Caco-2 (cell line): ENCODE results near the gene TTLL11. TPM values are rescaled to one million over a fixed set of nuclear protein-coding genes. Genes with fewer than 3 reads are reported as not detected.

Experiments
- BruUV-seq: library from RNA; stranded (reverse); fragments of 400-500 nt; replicated peaks from 2 replicates; lab custom pipeline; 2021; lab: Mats Ljungman, UMichigan
- CTCF ChIA-PET: fragments of 300-600 bp; sonication (Branson Sonifier 250); formaldehyde crosslinking; loops from one replicate; lab custom pipeline; 2022; ENCODE audit warnings: antibody characterized with exemption; lab: Charles Lee
- POLR2A ChIA-PET: fragments of 300-600 bp; sonication (Branson Sonifier 250); formaldehyde crosslinking; loops from one replicate; lab custom pipeline; 2022; ENCODE audit warnings: antibody characterized with exemption; lab: Charles Lee
- DNase-seq, 2 experiments: peaks; one replicate each; pipeline versions ENCODE4 v3.0.0 to v3.0.0-alpha.2; 2020 to 2022
- H3K27me3 ChIP-seq: replicated peaks from 2 replicates; pipeline ENCODE4 v1.6.0; 2011; ENCODE audit warnings: low read length; ENCODE audit not compliant: control insufficient read depth, insufficient read depth
- H3K36me3 ChIP-seq: 2 replicates; pipeline ENCODE4 v1.5.1; 2011; ENCODE audit warnings: low read length; ENCODE audit not compliant: control insufficient read depth, insufficient read depth
- H3K4me1 ChIP-seq: fragments of 250-450 bp; sonication (Bioruptor Pico); 2 replicates; pipeline ENCODE4 v1.5.1; 2020; ENCODE audit warnings: mild to moderate bottlenecking
- H3K4me3 ChIP-seq: 2 replicates; pipeline ENCODE4 v1.5.1; 2011; ENCODE audit warnings: low read depth, mild to moderate bottlenecking, control low read depth, low read length
- H3K9me3 ChIP-seq: fragments of 250-450 bp; sonication (Bioruptor Pico); 2 replicates; pipeline ENCODE4 v1.5.1; 2020; ENCODE audit warnings: mild to moderate bottlenecking, moderate library complexity
- H3K27ac Mint-ChIP-seq: one replicate; pipeline ENCODE4 v1.8.0; 2022; ENCODE audit warnings: mixed read lengths; ENCODE audit not compliant: unreplicated experiment
- H3K27me3 Mint-ChIP-seq: one replicate; pipeline ENCODE4 v1.8.0; 2022; ENCODE audit warnings: mixed read lengths; ENCODE audit not compliant: insufficient read depth, unreplicated experiment
- H3K36me3 Mint-ChIP-seq: one replicate; pipeline ENCODE4 v1.8.0; 2022; ENCODE audit warnings: mild to moderate bottlenecking, mixed read lengths; ENCODE audit not compliant: insufficient read depth, unreplicated experiment
- H3K4me1 Mint-ChIP-seq: one replicate; pipeline ENCODE4 v1.8.0; 2022; ENCODE audit warnings: low read depth, mixed read lengths; ENCODE audit not compliant: unreplicated experiment
- H3K4me3 Mint-ChIP-seq: one replicate; pipeline ENCODE4 v1.8.0; 2022; ENCODE audit warnings: mild to moderate bottlenecking, moderate library complexity, mixed read lengths; ENCODE audit not compliant: unreplicated experiment
- H3K9me3 Mint-ChIP-seq: one replicate; pipeline ENCODE4 v1.8.0; 2022; ENCODE audit warnings: mixed read lengths; ENCODE audit not compliant: unreplicated experiment
- intact Hi-C: fragments of 100-400 bp; cut with micrococcal nuclease; formaldehyde crosslinking; loops from one replicate; pipeline ENCODE4 v1.10.0; 2022; ENCODE audit not compliant: unreplicated experiment
- total RNA-seq: library from RNA; stranded (reverse); gene quantifications from 2 replicates; pipeline ENCODE4 v1.2.3, GENCODE V29; 2022
- TF ChIP-seq, protein P1 (sequence below), 2 experiments: fragments of 200-600 bp in 1 of 2; IDR thresholded peaks; 1 replicate in 1 of 2; 2 replicates in 1 of 2; pipeline versions ENCODE4 v1.5.1 to v1.8.0; 2011 to 2022; ENCODE audit warnings: antibody characterized with exemption in 1 of 2, control low read depth in 1 of 2, inconsistent platforms in 1 of 2, low read depth in 1 of 2, low read length in 1 of 2, mild to moderate bottlenecking in 1 of 2, moderate library complexity in 1 of 2; ENCODE audit not compliant: insufficient read depth in 1 of 2, severe bottlenecking in 1 of 2, unreplicated experiment in 1 of 2

The TTLL11 gene
- total RNA-seq, 1 experiment from 2014 or later, result 4.4 TPM

DNA sequence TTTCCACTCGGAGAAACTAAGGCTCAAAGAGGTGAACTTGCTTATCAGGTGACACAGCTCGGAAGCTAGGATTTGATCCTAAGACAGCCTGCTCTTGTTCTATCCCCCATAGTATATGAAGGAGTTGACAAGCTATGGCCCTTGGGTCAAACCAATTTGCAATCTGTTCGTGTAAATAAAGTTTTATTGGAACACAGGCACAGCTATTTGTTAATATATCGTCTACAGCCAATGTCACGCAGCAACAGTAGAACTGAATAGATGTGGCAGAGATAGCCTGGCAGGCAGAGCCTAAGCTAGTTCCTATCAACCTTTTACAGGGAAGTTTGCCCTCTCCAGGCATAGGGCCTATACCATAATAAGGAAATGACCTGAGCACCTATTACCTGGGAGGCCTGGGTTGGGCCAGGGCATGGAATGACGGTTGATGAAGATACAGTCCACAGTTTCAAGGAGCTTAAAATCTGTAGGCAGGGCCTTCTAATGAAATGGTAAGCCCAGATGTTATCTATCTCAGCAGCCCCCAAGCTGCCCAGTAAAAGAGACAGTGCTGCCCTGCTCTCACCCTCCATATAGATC lies 179.0 kb downstream of the TTLL11 start:
- no TSS peak for BruUV-seq
- H3K4me1 ChIP-seq, result 0 out of 2 replicates have a peak, but pooled peaks cover 8% of the 10 kb centered on the region
- CTCF ChIA-PET, result interaction anchor here (0.6 kb wide), 1 partner anchor 534 kb away, joined by 3 read pairs; no protein-coding TSS in a partner anchor
- TF ChIP-seq, protein P1, sequence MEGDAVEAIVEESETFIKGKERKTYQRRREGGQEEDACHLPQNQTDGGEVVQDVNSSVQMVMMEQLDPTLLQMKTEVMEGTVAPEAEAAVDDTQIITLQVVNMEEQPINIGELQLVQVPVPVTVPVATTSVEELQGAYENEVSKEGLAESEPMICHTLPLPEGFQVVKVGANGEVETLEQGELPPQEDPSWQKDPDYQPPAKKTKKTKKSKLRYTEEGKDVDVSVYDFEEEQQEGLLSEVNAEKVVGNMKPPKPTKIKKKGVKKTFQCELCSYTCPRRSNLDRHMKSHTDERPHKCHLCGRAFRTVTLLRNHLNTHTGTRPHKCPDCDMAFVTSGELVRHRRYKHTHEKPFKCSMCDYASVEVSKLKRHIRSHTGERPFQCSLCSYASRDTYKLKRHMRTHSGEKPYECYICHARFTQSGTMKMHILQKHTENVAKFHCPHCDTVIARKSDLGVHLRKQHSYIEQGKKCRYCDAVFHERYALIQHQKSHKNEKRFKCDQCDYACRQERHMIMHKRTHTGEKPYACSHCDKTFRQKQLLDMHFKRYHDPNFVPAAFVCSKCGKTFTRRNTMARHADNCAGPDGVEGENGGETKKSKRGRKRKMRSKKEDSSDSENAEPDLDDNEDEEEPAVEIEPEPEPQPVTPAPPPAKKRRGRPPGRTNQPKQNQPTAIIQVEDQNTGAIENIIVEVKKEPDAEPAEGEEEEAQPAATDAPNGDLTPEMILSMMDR (IDR thresholded peaks at IDR 0.05; ENCODE audit: insufficient read depth in 1 of 2, low read depth in 1 of 2, low read length in 1 of 2, severe bottlenecking in 1 of 2, unreplicated experiment in 1 of 2), result no peak
- H3K4me1 Mint-ChIP-seq, result no peaks in the 10 kb centered on the region
- H3K27me3 ChIP-seq, result no peaks in the 10 kb centered on the region
- no peaks in the 10 kb centered on the region for H3K9me3 Mint-ChIP-seq
- no peak overlapping the region for H3K4me3 ChIP-seq
- intact Hi-C loops, result no loop called here
- POLR2A ChIA-PET, result no interaction called here
- H3K27me3 Mint-ChIP-seq, result peaks cover 3% of the 10 kb centered on the region
- no peak for DNase-seq
- H3K36me3 ChIP-seq, result no peaks in the 10 kb centered on the region
- H3K4me3 Mint-ChIP-seq, result no peak overlapping the region
- no peaks in the 10 kb centered on the region for H3K36me3 Mint-ChIP-seq
- no peak overlapping the region for H3K27ac Mint-ChIP-seq
- H3K9me3 ChIP-seq, result no peaks in the 10 kb centered on the region

DNA sequence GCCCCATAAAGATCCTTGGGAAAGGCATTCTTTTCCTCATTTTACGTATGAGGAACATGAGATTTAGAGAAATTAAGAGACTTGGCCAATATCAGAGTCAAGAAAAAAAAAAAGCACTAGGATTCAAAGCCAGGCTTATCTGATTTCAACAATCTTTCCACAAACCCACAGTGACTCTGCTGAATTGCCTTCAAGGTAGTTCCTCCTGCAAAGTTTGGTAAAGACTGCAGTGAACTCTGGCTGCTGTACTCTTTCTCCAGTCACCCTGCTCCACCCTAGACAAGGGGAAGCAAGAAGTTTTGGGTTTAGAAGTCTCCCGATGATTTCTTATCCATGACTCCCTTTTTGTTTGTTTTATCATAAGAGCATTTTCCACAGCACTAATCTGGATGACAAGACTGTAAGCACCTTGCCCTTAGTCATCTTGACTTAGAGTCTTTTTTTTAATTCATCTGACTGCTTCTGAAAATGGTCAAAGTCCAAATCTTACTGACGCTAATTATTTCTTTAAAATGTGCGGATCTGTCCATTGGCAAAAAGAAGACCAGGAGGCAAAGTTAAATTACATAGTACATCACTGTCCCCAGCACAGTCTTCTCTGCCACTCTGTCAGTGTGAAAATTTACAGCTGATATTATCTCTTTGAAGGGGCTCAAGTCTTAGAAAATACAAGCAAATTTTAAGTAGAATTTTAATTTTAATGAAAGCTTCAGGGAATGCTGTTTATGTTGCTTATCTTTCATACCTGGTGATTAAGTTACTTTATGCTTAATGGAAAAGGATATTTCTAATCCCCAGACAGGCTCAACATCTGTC lies 180.1 kb downstream of the TTLL11 start:
- peaks cover 3% of the 10 kb centered on the region for H3K27me3 Mint-ChIP-seq

DNA sequence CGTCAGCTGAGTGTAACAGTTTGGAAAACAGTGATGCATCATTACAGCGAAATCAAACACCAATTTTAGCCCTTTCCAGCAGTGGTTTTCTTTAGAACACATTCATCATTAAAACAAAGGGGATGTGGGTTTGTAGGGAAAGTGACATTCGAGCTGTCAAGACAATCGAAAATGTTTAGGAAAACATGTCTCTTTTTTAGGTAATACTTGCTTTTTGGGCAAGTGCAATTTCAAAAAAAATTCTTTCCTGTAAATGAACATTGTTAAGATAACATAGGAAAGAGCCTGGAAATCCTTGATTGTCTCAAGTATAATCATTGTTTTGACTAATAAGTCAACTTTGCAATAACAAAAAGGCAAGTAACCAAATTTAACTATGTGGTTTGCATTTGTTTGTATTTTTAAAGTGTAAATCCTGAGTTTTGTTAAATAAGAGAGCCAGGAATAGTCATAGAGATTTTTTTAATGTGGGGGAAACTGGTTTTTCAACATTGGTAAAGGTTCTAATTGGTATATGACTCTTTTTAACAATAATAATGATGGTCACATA lies 182.5 kb downstream of the TTLL11 start:
- Mint-ChIP-seq H3K4me3 (no peak overlapping the region), H3K4me1 (no peaks in the 10 kb centered on the region), H3K27me3 (peaks cover 7% of the 10 kb centered on the region), H3K27ac (no peak overlapping the region), H3K36me3 (no peaks in the 10 kb centered on the region), H3K9me3 (no peaks in the 10 kb centered on the region)
- TF ChIP-seq, protein P1 (IDR thresholded peaks at IDR 0.05; ENCODE audit: insufficient read depth in 1 of 2, low read depth in 1 of 2, low read length in 1 of 2, severe bottlenecking in 1 of 2, unreplicated experiment in 1 of 2), result no peak
- POLR2A ChIA-PET, result no interaction called here
- Histone ChIP-seq H3K27me3 (no peaks in the 10 kb centered on the region), H3K4me1 (0 out of 2 replicates have a peak, but pooled peaks cover 8% of the 10 kb centered on the region), H3K4me3 (no peak overlapping the region), H3K9me3 (no peaks in the 10 kb centered on the region), H3K36me3 (no peaks in the 10 kb centered on the region)
- no TSS peak for BruUV-seq
- intact Hi-C loops, result no loop called here
- DNase-seq, result no peak
- CTCF ChIA-PET, result no interaction called here

More for the DNA sequence above, 180.1 kb downstream of the TTLL11 start:
- Mint-ChIP-seq H3K36me3 (no peaks in the 10 kb centered on the region), H3K9me3 (no peaks in the 10 kb centered on the region), H3K4me3 (no peak overlapping the region), H3K4me1 (no peaks in the 10 kb centered on the region), H3K27ac (no peak overlapping the region)
- Histone ChIP-seq H3K4me1 (0 out of 2 replicates have a peak, but pooled peaks cover 8% of the 10 kb centered on the region), H3K27me3 (no peaks in the 10 kb centered on the region), H3K36me3 (no peaks in the 10 kb centered on the region), H3K4me3 (no peak overlapping the region), H3K9me3 (no peaks in the 10 kb centered on the region)
- ChIA-PET POLR2A (no interaction called here), CTCF (interaction anchor here (0.6 kb wide), 1 partner anchor 535 kb away, joined by 3 read pairs; no protein-coding TSS in a partner anchor)
- TF ChIP-seq, protein P1 (IDR thresholded peaks at IDR 0.05; ENCODE audit: insufficient read depth in 1 of 2, low read depth in 1 of 2, low read length in 1 of 2, severe bottlenecking in 1 of 2, unreplicated experiment in 1 of 2), result no peak
- no peak for DNase-seq
- intact Hi-C loops, result no loop called here
- no TSS peak for BruUV-seq
